Activated T-cell treated with anti-CD3 and anti-CD28 coated beads for 4 hours (primary cell): ENCODE data around the gene PTGDR2.
"Not testable (repeated sequence)": the region's sequence is repeated elsewhere in the genome, so short reads cannot be mapped to it uniquely, and the experiment has no call there.

Experiments
- DNase-seq: peaks from one replicate; pipeline ENCODE4 v3.0.0-alpha.2; 2020

The PTGDR2 gene

GRCh38 chr11:60841797-60842667, 13.7 kb downstream of the PTGDR2 start, which contains the start of gene CCDC86:
TSS of gene CCDC86 (plus strand) at chr11:60842113. CDS start at chr11:60842125, 12 bp downstream.
- DNase-seq, result peak; percentile 100

GRCh38 chr11:60840470-60841430, 15.0 kb downstream of the PTGDR2 start:
- no peak for DNase-seq

DNA sequence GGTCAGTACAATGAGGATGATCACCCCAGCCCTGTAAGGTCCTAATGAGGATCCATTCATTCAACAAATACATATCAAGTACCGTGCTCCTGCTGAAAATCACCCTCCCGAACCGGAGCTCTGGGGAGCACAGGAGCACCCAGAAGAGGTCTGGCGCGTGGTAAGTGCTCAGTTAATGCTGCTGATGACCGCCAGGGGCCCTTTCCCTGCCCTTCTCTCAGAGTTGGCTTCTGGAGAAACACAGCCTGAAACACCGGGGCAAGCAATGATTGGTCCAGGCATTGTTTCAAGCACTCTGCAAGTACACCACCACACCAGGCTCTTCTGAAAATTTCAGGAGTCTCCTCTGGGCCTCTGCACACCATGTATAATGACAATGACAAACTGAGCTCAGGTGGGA, 17.6 kb downstream of the PTGDR2 start:
- DNase-seq, result no peak

GRCh38 chr11:60836866-60837515, 18.8 kb downstream of the PTGDR2 start:
- no peak for DNase-seq

DNA sequence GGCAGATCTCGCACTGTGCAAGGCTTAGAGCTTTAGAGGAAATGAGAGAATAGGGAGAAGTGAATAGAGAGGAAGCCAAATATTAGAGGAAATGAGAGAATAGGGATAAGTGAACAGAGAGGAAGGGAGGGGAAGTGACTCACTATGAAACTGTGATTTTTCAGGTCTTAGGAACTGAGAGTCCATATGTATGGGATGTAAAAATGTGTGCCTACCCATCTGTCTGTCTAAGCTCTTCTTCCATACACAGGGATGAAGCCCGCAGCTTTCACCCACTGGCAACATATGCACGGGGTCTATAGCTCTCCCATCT, 20.3 kb downstream of the PTGDR2 start:
- DNase-seq, result no peak

DNA sequence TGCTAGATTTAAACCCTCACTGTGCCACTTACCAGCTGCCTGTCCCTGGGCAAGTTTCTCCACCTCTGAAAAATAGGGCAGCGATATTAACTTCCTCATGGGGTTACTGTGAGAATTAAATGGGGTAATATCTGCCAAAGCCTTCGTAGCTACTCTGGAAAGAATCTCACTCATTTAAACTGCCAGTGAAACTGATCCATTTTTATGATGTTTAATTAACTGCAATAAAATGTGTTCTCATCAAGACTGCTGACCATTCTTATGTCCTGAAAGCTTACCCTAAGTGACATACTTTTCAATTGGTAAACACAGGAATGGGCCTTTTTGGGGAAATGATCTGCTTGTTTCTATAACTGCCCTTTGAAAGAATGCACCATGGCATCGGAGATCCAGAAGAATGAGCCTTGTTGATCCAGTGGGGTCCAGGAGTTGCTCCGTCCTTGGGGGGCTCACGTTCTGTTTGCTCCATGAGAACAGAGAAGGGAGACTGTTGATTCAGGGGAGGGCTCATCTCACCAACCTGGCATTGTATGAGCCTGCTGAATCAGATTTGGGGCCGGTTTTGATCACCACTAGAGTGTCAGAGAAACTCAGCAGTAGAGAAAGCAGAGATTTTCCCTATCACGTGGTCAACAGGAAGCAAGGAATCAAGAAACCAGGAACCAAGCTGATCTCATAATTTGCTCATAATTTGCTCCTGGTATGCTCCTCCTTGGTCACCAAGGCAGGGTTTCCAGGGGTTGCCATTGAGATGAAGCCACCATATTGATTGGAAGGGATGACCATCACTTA, 20.8 kb downstream of the PTGDR2 start:
- DNase-seq, result no peak

GRCh38 chr11:60831501-60832079, 24.2 kb downstream of the PTGDR2 start:
- DNase-seq, result no peak

GRCh38 chr11:60831143-60831500, 24.6 kb downstream of the PTGDR2 start:
- DNase-seq, result peak; percentile 71

DNA sequence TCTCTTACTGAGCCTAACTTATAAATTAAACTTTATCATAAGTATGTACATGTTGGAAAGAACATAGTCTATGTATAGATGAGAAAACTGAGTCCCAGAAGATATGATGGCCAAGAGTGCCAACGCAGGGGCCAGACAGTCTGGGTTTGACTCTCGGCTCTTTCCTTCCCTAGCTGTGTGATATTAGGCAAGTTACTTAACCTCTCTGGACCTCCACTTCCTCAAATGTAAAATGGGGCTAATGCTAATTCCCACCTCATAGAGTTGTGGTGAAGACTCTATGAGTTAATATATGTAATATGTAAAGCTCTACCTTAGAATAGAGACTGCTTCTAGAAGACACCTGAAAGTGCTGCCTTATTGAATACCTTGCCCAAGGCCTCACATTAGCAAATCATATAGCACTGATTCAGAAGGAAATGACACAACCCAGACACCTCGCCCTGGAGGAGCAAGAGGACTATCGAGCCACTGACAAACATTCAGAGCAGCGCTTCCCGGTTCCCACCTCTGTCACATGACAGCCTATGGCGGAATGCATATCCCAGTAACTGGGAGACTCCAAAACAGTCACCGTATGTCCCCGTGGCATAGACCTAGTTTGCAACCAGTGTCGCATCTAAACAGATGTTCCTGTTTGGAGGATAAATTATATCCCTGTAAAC, 25.1 kb downstream of the PTGDR2 start:
- DNase-seq, result peak; percentile 22

DNA sequence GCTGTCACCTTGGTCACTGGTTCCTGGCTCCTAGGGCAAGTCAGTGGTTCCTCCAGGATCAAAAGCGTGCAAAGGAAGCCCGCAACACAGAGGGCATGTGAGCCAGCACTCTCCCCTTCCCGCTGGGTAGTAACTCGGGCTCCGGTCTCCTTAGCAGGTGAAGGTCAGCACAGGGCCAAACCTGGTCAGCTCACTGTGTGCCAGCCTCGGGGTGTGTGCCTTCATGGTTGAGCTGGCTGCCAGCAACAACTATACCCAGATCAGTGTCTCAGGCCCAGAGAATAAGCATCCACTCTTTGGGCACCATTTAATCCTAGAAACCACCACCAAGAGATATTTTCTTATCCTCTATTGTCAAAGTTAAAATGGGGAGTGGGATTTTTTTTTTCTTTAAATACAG, 30.0 kb downstream of the PTGDR2 start:
- no peak for DNase-seq

- DNase-seq, result no peak
These were observed 30.6 kb downstream of the PTGDR2 start for GRCh38 chr11:60825118-60825517.

DNA sequence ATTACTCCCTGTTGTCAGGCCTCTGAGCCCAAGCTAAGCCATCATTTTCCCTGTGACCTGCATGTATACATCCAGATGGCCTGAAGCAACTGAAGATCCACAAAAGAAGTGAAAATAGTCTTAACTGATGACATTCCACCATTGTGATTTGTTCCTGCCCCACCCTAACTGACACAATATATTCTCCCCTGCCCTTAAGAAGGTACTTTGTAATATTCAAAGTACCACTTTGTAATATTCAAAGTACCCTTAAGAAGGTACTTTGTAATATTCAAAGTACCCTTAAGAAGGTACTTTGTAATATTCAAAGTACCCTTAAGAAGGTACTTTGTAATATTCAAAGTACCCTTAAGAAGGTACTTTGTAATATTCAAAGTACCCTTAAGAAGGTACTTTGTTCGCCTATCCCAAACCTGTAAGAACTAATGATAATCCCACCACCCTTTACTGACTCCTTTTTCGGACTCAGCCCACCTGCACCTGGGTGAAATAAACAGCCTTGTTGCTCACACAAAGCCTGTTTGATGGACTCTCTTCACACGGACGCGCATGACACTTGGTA, 31.9 kb downstream of the PTGDR2 start:
- DNase-seq, result not testable (repeated sequence)

DNA sequence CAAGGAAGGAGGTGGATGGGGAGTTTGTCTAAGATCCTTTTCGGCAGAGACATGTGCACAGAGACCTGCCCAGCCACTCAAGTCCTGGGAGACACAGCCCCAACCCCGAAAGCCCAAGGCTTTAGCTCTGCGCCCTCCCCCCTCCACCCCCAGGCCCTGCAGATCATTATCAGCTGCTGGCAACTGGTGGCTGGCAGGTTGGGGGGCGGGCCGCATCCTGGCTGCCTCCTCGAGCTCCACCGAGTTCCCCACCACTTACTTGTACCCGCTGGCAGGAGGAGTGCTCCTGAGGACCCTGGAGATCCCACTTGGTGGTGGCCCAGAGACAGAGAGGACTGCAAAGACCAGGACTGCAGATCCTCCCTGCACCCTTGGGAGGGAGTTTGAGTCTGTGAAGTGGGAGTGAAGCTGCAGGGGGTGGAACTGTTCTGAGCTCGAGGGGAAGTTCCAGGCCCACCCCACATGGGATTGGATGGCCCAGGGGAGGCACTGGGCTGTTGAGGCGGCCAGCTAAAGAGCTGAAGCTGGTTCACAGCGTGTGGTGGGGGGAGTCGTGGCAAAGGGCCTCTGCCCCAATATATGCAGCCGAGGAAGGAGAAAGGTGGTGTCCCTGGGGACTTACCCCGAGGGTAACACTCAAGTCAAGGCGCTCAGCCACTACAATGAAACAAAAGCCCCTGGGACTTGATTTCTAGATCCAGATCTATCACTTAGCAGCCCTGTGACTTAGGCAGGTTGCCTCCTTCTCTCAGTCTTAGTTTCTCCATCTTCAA, 33.7 kb downstream of the PTGDR2 start:
- no peak for DNase-seq

- no peak for DNase-seq
These were observed 37.7 kb downstream of the PTGDR2 start for GRCh38 chr11:60818057-60818456.

DNA sequence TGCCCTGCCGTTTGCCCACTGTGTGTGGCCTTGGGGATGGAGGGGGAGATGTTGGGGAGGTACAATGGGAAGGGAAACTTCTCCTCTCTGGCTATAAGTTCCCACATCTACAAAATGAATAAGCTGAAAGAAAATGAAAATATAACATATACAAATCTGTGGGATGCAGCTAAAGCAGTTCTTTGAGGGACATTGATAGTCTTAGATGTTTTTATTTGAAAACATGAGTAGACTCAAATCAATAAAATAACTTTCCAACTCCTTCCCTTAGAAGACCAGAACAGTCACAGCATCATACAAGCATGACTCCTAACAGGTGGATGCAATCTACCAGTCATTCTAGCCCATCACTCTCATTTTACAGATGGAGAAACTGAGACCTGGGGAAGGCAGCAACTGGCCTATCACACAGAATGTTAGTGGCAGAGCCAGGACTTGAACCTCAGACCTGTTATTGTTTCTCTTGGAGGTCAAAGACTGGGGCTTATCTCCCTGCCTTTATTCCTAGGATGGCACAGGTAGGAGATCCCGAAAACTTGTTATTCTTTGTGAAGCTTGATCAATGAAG, 39.1 kb downstream of the PTGDR2 start:
- no peak for DNase-seq

DNA sequence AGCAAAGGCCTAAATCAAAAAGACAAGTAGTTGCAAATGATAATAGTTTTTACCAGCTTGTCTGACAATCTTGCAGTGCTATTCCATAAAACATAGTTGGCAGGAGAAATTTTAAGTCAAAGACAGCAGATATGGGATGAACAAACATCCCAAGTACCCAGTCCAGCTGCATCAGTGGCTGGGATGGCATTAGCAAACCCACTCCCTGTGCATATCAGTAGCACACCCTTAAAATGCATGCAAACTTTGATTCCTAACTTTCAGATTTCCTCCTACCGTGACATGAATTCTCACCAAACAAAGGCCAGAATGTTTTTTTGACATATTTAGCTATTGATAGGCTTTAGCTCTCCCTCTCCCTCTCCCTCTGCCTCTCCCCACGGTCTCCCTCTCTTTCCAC, 41.6 kb downstream of the PTGDR2 start:
- no peak for DNase-seq

DNA sequence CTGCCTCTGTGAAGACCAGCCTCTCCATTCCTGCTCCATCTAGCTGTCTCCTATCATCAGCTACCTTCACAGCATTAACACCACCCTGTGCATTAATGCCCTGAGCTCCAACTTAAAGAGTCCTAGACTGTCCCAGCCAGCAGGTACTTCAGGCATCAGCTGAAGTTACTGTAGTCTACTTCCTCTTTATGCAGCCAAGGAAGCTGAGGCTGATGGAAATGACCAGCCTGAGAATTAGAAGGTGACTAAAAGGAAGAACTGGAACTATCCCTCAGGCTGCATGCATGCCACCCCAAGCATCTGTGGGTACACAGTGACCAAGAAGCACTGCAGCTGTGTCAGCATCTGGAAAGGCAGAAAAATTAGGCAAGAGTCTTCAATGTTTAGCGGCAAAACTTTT, 42.4 kb downstream of the PTGDR2 start:
- DNase-seq, result no peak

GRCh38 chr11:60810569-60810968, 45.2 kb downstream of the PTGDR2 start:
- DNase-seq, result no peak

DNA sequence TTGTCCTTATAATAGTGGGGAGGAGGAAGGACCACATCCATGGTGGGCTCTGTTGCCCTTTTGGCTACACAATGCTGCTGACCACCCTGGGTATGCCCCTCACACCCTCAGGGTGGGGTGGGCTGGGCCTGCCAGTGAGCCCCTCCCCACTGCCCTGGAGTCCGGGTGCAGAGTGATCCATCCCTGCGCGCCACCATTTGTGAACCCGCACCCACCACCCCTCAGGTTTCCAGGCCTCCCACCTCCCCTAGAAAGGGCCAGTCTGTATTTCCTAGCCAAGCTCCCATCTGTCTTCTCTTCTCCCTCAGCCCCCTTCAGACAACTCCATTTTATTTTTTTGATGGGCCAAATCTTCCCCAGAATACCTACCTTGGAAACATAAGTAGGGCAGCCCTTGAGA, 45.6 kb downstream of the PTGDR2 start:
- DNase-seq, result no peak

DNA sequence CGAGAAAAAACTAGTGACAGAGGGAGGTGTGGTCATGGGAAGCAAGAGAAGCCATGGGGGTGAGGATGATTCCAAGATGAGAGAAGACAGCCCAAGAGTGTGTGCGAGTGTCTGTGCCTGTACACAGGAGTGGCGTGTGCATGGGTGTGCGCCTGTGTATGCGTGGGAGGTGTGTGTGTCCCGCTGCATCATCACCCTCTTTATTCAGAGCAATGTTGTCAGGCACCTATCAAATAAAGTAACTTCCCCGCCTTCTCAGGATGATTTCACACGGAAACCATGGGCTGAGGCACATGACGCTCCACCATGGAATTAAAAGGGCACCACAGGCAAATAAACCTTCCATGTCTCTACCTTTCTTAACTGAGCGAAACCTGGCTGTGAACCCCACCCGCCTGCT, 46.1 kb downstream of the PTGDR2 start:
- no peak for DNase-seq
